GM23338 (cell line): ENCODE results near the gene CDK14. TPM values are rescaled to one million over a fixed set of nuclear protein-coding genes. Genes with fewer than 3 reads are reported as not detected.

Experiments
- ATAC-seq: fragments of 200-7000 bp; cut with Tn5 transposase; 3 replicates; pipeline ENCODE4 v1.9.1; 2020
- DNase-seq: peaks from one replicate; pipeline ENCODE4 v3.0.0-alpha.2; 2015; ENCODE audit warnings: low spot score
- H2AFZ ChIP-seq: fragments of 200-600 bp; sonication (generic); 2 replicates; pipeline ENCODE4 v1.8.0; 2016; ENCODE audit warnings: antibody characterized with exemption, mild to moderate bottlenecking, moderate library complexity
- H3F3A ChIP-seq: fragments of 200-600 bp; sonication (generic); replicated peaks from 2 replicates; pipeline ENCODE4 v1.8.0; 2017; ENCODE audit warnings: antibody characterized with exemption, mixed run types, low read depth
- H3K27ac ChIP-seq: fragments of 200-600 bp; sonication (generic); 2 replicates; pipeline ENCODE4 v1.6.1; 2016; ENCODE audit warnings: low read depth
- H3K27me3 ChIP-seq: fragments of 200-600 bp; sonication (generic); 2 replicates; pipeline ENCODE4 v1.8.0; 2016; ENCODE audit warnings: mild to moderate bottlenecking, mixed run types, moderate library complexity; ENCODE audit not compliant: insufficient read depth
- H3K36me3 ChIP-seq: fragments of 200-600 bp; sonication (generic); 2 replicates; pipeline ENCODE4 v1.8.0; 2016; ENCODE audit warnings: mild to moderate bottlenecking; ENCODE audit not compliant: insufficient read depth
- H3K4me1 ChIP-seq: fragments of 200-600 bp; sonication (generic); 2 replicates; pipeline ENCODE4 v1.8.0; 2016; ENCODE audit warnings: mild to moderate bottlenecking, moderate library complexity; ENCODE audit not compliant: insufficient read depth
- H3K4me2 ChIP-seq: fragments of 200-600 bp; sonication (generic); 2 replicates; pipeline ENCODE4 v1.7.1; 2017; ENCODE audit warnings: mixed run types
- H3K4me3 ChIP-seq: fragments of 200-600 bp; sonication (generic); 2 replicates; pipeline ENCODE4 v1.6.1; 2016; ENCODE audit warnings: mixed run types
- H3K79me2 ChIP-seq: fragments of 200-600 bp; sonication (generic); replicated peaks from 2 replicates; pipeline ENCODE4 v1.8.0; 2017; ENCODE audit warnings: mild to moderate bottlenecking; ENCODE audit not compliant: insufficient read depth
- H3K9me2 ChIP-seq: fragments of 200-600 bp; sonication (generic); 2 replicates; pipeline ENCODE4 v1.8.0; 2017; ENCODE audit not compliant: insufficient read depth
- H4K20me1 ChIP-seq: fragments of 200-600 bp; sonication (generic); replicated peaks from 2 replicates; pipeline ENCODE4 v1.8.0; 2017; ENCODE audit warnings: mild to moderate bottlenecking; ENCODE audit not compliant: insufficient read depth
- H3K27ac Mint-ChIP-seq: 2 replicates; pipeline ENCODE4 v1.8.0; 2020; ENCODE audit warnings: inconsistent platforms, mild to moderate bottlenecking, moderate library complexity, mixed read lengths
- H3K27me3 Mint-ChIP-seq: 3 replicates; pipeline ENCODE4 v1.8.0; 2022; ENCODE audit warnings: low read depth, mild to moderate bottlenecking, moderate library complexity, mixed read lengths, inconsistent platforms; ENCODE audit not compliant: insufficient read depth, poor library complexity
- H3K36me3 Mint-ChIP-seq: 3 replicates; pipeline ENCODE4 v1.8.0; 2021; ENCODE audit warnings: low read depth, mild to moderate bottlenecking, inconsistent platforms, moderate library complexity, mixed read lengths
- H3K4me1 Mint-ChIP-seq: 3 replicates; pipeline ENCODE4 v1.8.0; 2020; ENCODE audit warnings: mild to moderate bottlenecking, inconsistent platforms, mixed read lengths
- H3K4me3 Mint-ChIP-seq: 3 replicates; pipeline ENCODE4 v1.8.0; 2021; ENCODE audit warnings: moderate library complexity, mild to moderate bottlenecking, inconsistent platforms, mixed read lengths
- H3K9me3 Mint-ChIP-seq: 3 replicates; pipeline ENCODE4 v1.8.0; 2020; ENCODE audit warnings: moderate library complexity, mild to moderate bottlenecking, inconsistent platforms, mixed read lengths
- CREB1 ChIP-seq: fragments of 250-450 bp; sonication (Bioruptor Pico); IDR thresholded peaks from 2 replicates; pipeline ENCODE4 v1.5.0; 2020; ENCODE audit warnings: low read depth, mild to moderate bottlenecking, moderate library complexity
- EZH2 ChIP-seq: fragments of 200-600 bp; sonication (generic); IDR thresholded peaks from one replicate; pipeline ENCODE4 v1.8.0; 2017; ENCODE audit warnings: antibody characterized with exemption, mild to moderate bottlenecking, low read depth; ENCODE audit not compliant: unreplicated experiment
- EZH2phosphoT487 ChIP-seq: fragments of 200-600 bp; sonication (generic); IDR thresholded peaks from one replicate; pipeline ENCODE4 v1.8.1; 2018; ENCODE audit warnings: antibody characterized with exemption; ENCODE audit not compliant: unreplicated experiment
- JUNB ChIP-seq: IDR thresholded peaks from one replicate; pipeline ENCODE4 v1.6.1; 2016; ENCODE audit warnings: antibody characterized with exemption; ENCODE audit not compliant: unreplicated experiment
- NANOG ChIP-seq: IDR thresholded peaks from 2 replicates; pipeline ENCODE4 v1.6.1; 2016; ENCODE audit warnings: antibody characterized with exemption, borderline replicate concordance
- REST ChIP-seq: IDR thresholded peaks from one replicate; pipeline ENCODE4 v1.6.1; 2018; ENCODE audit warnings: antibody characterized with exemption; ENCODE audit not compliant: unreplicated experiment
- STAT1 ChIP-seq: IDR thresholded peaks from one replicate; pipeline ENCODE4 v1.6.1; 2016; ENCODE audit warnings: antibody characterized with exemption; ENCODE audit not compliant: unreplicated experiment
- ZNF331 ChIP-seq: fragments of 250-450 bp; sonication (Bioruptor Pico); IDR thresholded peaks from 2 replicates; pipeline ENCODE4 v1.5.0; 2020; ENCODE audit warnings: low read depth, mild to moderate bottlenecking, moderate library complexity
- polyA plus RNA-seq: library from polyadenylated mRNA; unstranded; fragments of >200 nt; fragmentation: Nextera tagmentation; extraction: Ambion mirVana; gene quantifications from 2 replicates; pipeline ENCODE4 v1.2.1, GENCODE V29; 2016
- total RNA-seq: library from RNA; depleted of rRNA; stranded (reverse); fragments of >200 nt; shearing (Covaris generic); gene quantifications from 2 replicates; pipeline ENCODE4 v1.2.3, GENCODE V29; 2014
- TF ChIP-seq, protein P1 (sequence below): fragments of 250-450 bp; sonication (Bioruptor Pico); IDR thresholded peaks from 2 replicates; pipeline ENCODE4 v1.5.0; 2020; ENCODE audit warnings: mild to moderate bottlenecking, moderate library complexity
- TF ChIP-seq, protein P2 (sequence below): IDR thresholded peaks from 2 replicates; pipeline ENCODE4 v1.6.1; 2016; ENCODE audit warnings: antibody characterized with exemption

The CDK14 gene
- total and polyA plus RNA-seq, 2 experiments from 2014 or later = 11.2 to 24.0 TPM

GRCh38 chr7:90751595-90751994, 155.5 kb downstream of the CDK14 start (continued):
- TF ChIP-seq, protein P1, sequence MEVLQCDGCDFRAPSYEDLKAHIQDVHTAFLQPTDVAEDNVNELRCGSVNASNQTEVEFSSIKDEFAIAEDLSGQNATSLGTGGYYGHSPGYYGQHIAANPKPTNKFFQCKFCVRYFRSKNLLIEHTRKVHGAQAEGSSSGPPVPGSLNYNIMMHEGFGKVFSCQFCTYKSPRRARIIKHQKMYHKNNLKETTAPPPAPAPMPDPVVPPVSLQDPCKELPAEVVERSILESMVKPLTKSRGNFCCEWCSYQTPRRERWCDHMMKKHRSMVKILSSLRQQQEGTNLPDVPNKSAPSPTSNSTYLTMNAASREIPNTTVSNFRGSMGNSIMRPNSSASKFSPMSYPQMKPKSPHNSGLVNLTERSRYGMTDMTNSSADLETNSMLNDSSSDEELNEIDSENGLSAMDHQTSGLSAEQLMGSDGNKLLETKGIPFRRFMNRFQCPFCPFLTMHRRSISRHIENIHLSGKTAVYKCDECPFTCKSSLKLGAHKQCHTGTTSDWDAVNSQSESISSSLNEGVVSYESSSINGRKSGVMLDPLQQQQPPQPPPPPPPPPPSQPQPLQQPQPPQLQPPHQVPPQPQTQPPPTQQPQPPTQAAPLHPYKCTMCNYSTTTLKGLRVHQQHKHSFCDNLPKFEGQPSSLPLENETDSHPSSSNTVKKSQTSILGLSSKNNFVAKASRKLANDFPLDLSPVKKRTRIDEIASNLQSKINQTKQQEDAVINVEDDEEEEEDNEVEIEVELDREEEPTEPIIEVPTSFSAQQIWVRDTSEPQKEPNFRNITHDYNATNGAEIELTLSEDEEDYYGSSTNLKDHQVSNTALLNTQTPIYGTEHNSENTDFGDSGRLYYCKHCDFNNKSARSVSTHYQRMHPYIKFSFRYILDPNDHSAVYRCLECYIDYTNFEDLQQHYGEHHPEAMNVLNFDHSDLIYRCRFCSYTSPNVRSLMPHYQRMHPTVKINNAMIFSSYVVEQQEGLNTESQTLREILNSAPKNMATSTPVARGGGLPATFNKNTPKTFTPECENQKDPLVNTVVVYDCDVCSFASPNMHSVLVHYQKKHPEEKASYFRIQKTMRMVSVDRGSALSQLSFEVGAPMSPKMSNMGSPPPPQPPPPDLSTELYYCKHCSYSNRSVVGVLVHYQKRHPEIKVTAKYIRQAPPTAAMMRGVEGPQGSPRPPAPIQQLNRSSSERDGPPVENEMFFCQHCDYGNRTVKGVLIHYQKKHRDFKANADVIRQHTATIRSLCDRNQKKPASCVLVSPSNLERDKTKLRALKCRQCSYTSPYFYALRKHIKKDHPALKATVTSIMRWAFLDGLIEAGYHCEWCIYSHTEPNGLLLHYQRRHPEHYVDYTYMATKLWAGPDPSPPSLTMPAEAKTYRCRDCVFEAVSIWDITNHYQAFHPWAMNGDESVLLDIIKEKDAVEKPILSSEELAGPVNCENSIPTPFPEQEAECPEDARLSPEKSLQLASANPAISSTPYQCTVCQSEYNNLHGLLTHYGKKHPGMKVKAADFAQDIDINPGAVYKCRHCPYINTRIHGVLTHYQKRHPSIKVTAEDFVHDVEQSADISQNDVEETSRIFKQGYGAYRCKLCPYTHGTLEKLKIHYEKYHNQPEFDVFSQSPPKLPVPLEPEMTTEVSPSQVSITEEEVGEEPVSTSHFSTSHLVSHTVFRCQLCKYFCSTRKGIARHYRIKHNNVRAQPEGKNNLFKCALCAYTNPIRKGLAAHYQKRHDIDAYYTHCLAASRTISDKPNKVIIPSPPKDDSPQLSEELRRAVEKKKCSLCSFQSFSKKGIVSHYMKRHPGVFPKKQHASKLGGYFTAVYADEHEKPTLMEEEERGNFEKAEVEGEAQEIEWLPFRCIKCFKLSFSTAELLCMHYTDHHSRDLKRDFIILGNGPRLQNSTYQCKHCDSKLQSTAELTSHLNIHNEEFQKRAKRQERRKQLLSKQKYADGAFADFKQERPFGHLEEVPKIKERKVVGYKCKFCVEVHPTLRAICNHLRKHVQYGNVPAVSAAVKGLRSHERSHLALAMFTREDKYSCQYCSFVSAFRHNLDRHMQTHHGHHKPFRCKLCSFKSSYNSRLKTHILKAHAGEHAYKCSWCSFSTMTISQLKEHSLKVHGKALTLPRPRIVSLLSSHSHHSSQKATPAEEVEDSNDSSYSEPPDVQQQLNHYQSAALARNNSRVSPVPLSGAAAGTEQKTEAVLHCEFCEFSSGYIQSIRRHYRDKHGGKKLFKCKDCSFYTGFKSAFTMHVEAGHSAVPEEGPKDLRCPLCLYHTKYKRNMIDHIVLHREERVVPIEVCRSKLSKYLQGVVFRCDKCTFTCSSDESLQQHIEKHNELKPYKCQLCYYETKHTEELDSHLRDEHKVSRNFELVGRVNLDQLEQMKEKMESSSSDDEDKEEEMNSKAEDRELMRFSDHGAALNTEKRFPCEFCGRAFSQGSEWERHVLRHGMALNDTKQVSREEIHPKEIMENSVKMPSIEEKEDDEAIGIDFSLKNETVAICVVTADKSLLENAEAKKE (CRISPR knock-in tag) = no peak
- no peak for TF ChIP-seq NANOG
- no peak for TF ChIP-seq JUNB

- Histone ChIP-seq H3K79me2 (no peaks in the 10 kb centered on the region), H3K4me3 (no peak overlapping the region), H2AFZ (no peak overlapping the region), H3K4me2 (no peak overlapping the region), H3F3A (no peaks in the 10 kb centered on the region), H3K9me2 (no peaks in the 10 kb centered on the region), H3K27me3 (no peaks in the 10 kb centered on the region), H4K20me1 (no peaks in the 10 kb centered on the region), H3K4me1 (peaks cover 2% of the 10 kb centered on the region; the same call in 1 of the 2 replicates), H3K36me3 (no peaks in the 10 kb centered on the region; the same call in 1 of the 2 replicates), H3K27ac (no peak overlapping the region)
- no peak for DNase-seq
- H3K27ac Mint-ChIP-seq = peak overlapping the region; percentile 59; the same call in 1 of the 2 replicates
- no peaks in the 10 kb centered on the region for H3K27me3 Mint-ChIP-seq
- peaks cover 11% of the 10 kb centered on the region for H3K4me1 Mint-ChIP-seq
- ATAC-seq = no peak
- H3K36me3 Mint-ChIP-seq = peaks cover 7% of the 10 kb centered on the region; the same call in 2 of the 3 replicates
- H3K9me3 Mint-ChIP-seq = no peaks in the 10 kb centered on the region
- no peak overlapping the region for H3K4me3 Mint-ChIP-seq
- TF ChIP-seq EZH2phosphoT487 = no peak
- no peak for TF ChIP-seq EZH2
- no peak for TF ChIP-seq ZNF331 (CRISPR knock-in tag)
- TF ChIP-seq CREB1 = no peak
- TF ChIP-seq JUNB = no peak
- no peak for TF ChIP-seq STAT1
- TF ChIP-seq, protein P2, sequence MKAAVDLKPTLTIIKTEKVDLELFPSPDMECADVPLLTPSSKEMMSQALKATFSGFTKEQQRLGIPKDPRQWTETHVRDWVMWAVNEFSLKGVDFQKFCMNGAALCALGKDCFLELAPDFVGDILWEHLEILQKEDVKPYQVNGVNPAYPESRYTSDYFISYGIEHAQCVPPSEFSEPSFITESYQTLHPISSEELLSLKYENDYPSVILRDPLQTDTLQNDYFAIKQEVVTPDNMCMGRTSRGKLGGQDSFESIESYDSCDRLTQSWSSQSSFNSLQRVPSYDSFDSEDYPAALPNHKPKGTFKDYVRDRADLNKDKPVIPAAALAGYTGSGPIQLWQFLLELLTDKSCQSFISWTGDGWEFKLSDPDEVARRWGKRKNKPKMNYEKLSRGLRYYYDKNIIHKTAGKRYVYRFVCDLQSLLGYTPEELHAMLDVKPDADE = no peak
- no peak for TF ChIP-seq REST
Observed at GRCh38 chr7:90752051-90752450, 155.9 kb downstream of the CDK14 start.
